Measurements from ENCODE around the gene HOXB6.

HOXB6 gene

GRCh38 chr17:48594538-48595277 is 10.1 kb downstream of the HOXB6 start:
- no peak for DNase-seq (ENCODE audit: low read depth in 2 of 2)

- DNase-seq (ENCODE audit: low read depth in 2 of 2): peak in 1 of 2 donors; percentile 75
These were observed 10.8 kb downstream of the HOXB6 start for GRCh38 chr17:48593840-48594537.

GRCh38 chr17:48593126-48593829 is 11.5 kb downstream of the HOXB6 start, which contains the start of gene HOXB5:
TSS of gene HOXB5 (minus strand) at chr17:48593779. CDS start at chr17:48593682, 97 bp downstream.
- no peak for DNase-seq (ENCODE audit: low read depth in 2 of 2)

- no peak for DNase-seq (ENCODE audit: low read depth in 2 of 2)
These were observed 12.2 kb downstream of the HOXB6 start for GRCh38 chr17:48592577-48592976.

GRCh38 chr17:48592057-48592514 is 12.7 kb downstream of the HOXB6 start:
- DNase-seq (ENCODE audit: low read depth in 2 of 2): no peak

- no peak for DNase-seq (ENCODE audit: low read depth in 2 of 2)
These were observed 13.3 kb downstream of the HOXB6 start for GRCh38 chr17:48591255-48592056.

GRCh38 chr17:48590607-48591161 is 14.1 kb downstream of the HOXB6 start:
- DNase-seq (ENCODE audit: low read depth in 2 of 2): no peak

- DNase-seq (ENCODE audit: low read depth in 2 of 2): no peak
These were observed 14.8 kb downstream of the HOXB6 start, which contains the start of gene HOXB3 for GRCh38 chr17:48589831-48590606. TSS of gene HOXB3 (minus strand) at chr17:48590241. CDS start at chr17:48552474, 37,767 bp downstream.

- DNase-seq (ENCODE audit: low read depth in 2 of 2): no peak
These were observed 15.5 kb downstream of the HOXB6 start for GRCh38 chr17:48589060-48589830.

GRCh38 chr17:48588528-48588927 is 16.3 kb downstream of the HOXB6 start:
- no peak for DNase-seq (ENCODE audit: low read depth in 2 of 2)

GRCh38 chr17:48588074-48588415 is 16.7 kb downstream of the HOXB6 start:
- DNase-seq (ENCODE audit: low read depth in 2 of 2): no peak

GRCh38 chr17:48587276-48588073 is 17.3 kb downstream of the HOXB6 start:
- no peak for DNase-seq (ENCODE audit: low read depth in 2 of 2)

- DNase-seq (ENCODE audit: low read depth in 2 of 2): no peak
These were observed 18.2 kb downstream of the HOXB6 start for GRCh38 chr17:48586355-48587258.

GRCh38 chr17:48584223-48584741 is 20.5 kb downstream of the HOXB6 start:
- no peak for DNase-seq (ENCODE audit: low read depth in 2 of 2)

GRCh38 chr17:48583708-48584222 is 21.0 kb downstream of the HOXB6 start:
- DNase-seq (ENCODE audit: low read depth in 2 of 2): no peak

- DNase-seq (ENCODE audit: low read depth in 2 of 2): no peak
These were observed 22.1 kb downstream of the HOXB6 start for GRCh38 chr17:48582750-48583069.

- no peak for DNase-seq (ENCODE audit: low read depth in 2 of 2)
These were observed 24.8 kb downstream of the HOXB6 start for GRCh38 chr17:48579760-48580554.

Measured in stimulated activated CD4-positive, alpha-beta T cell treated with anti-CD3 and anti-CD28 coated beads, Interleukin-15, amount 100 ng/mL, for 48 hours (primary cell).